Kidney (tissue), 14 donors: ENCODE data around the gene LYST. TPM values are rescaled to one million over a fixed set of nuclear protein-coding genes. Genes with fewer than 3 reads are reported as not detected.
"Not testable (repeated sequence)": the region's sequence is repeated elsewhere in the genome, so short reads cannot be mapped to it uniquely, and the experiment has no call there.

Experiments
- DNase-seq, 5 donors: peaks; one replicate each; pipeline ENCODE4 v3.0.0-alpha.2; 2013 to 2020
- FAIRE-seq: peaks from 2 replicates; lab custom pipeline; 2012; peaks lifted over from hg19 to GRCh38; lab: Jason Lieb, UNC
- H3K27ac ChIP-seq, 2 donors: one replicate each; pipeline ENCODE4 v1.7.0; 2013; ENCODE audit warnings: low read depth in 2 of 2, low read length in 2 of 2, inconsistent platforms in 1 of 2
- H3K27me3 ChIP-seq: one replicate; pipeline ENCODE4 v1.7.1; 2013; ENCODE audit warnings: low read length, inconsistent platforms; ENCODE audit not compliant: control insufficient read depth, insufficient read depth
- H3K36me3 ChIP-seq, 3 donors: one replicate each; pipeline versions ENCODE4 v1.7.0 to v1.7.1; 2013; ENCODE audit warnings: low read length in 3 of 3, control low read depth in 1 of 3, inconsistent platforms in 1 of 3; ENCODE audit not compliant: insufficient read depth in 3 of 3, control insufficient read depth in 2 of 3
- H3K4me1 ChIP-seq, 3 donors: one replicate each; pipeline versions ENCODE4 v1.7.0 to v1.7.1; 2013; ENCODE audit warnings: low read length in 3 of 3, inconsistent platforms in 1 of 3, low read depth in 1 of 3; ENCODE audit not compliant: control insufficient read depth in 2 of 3, insufficient read depth in 2 of 3
- H3K4me3 ChIP-seq, 3 donors: one replicate each; pipeline versions ENCODE4 v1.7.0 to v1.8.1; 2013; ENCODE audit warnings: low read length in 3 of 3, control low read depth in 1 of 3, inconsistent platforms in 1 of 3
- H3K9ac ChIP-seq, 3 donors: one replicate each; pipeline versions ENCODE4 v1.7.0 to v1.7.1; 2013; ENCODE audit warnings: low read length in 3 of 3, control low read depth in 1 of 3, inconsistent platforms in 1 of 3
- H3K9me3 ChIP-seq, 3 donors: one replicate each; pipeline versions ENCODE4 v1.7.0 to v1.7.1; 2013; ENCODE audit warnings: low read length in 3 of 3, control low read depth in 1 of 3, inconsistent platforms in 1 of 3; ENCODE audit not compliant: control insufficient read depth in 2 of 3, insufficient read depth in 1 of 3
- intact Hi-C: fragments of 100-400 bp; cut with DNase I; formaldehyde crosslinking; loops from one replicate; pipeline ENCODE4 v1.11.1; 2022
- polyA plus RNA-seq: library from polyadenylated mRNA; stranded (reverse); fragments of 350-450 nt; fragmentation: Illumina TruSeq; extraction: RNeasy Lipid Tissue Mini Kit (QIAGEN cat#74804); gene quantifications from one replicate; pipeline ENCODE4 v1.2.3, GENCODE V29; 2014; ENCODE audit warnings: low read depth, low replicate concordance; ENCODE audit not compliant: insufficient read depth
- total RNA-seq: library from RNA; stranded (reverse); fragmentation: NEBNext Ultra II Directional; extraction: Animal tissue kit (Norgen Biotek cat#: 25700); gene quantifications from one replicate; pipeline ENCODE4 v1.2.1, GENCODE V29; 2021
- TF ChIP-seq, protein P1 (sequence below): IDR thresholded peaks from 3 replicates; pipeline ENCODE4 v1.5.1; 2012; ENCODE audit warnings: mild to moderate bottlenecking, moderate library complexity, borderline replicate concordance; ENCODE audit not compliant: insufficient read depth; ENCODE audit errors: extremely low read depth
- donor health status: control.
- donor health status: control.
- donor health status: control.
- donor health status: control.
- donor health status: control.
- donor health status: DM: yes; HTN: yes; CAD: no.
- donor health status: Normal renal cell carcinoma (clear cell type).

Gene LYST
- total and polyA plus RNA-seq, 2 donors from 2014 or later = 4.6 to 30.3 TPM

- intact Hi-C loops = no loop called here
- FAIRE-seq = no peak
- H3K36me3 ChIP-seq = peaks cover 0 to 6% (median 0%) of the 10 kb centered on the region in 3 donors
- no peak overlapping the region for H3K27ac ChIP-seq
- no peaks in the 10 kb centered on the region for H3K9me3 ChIP-seq
- TF ChIP-seq, protein P1, sequence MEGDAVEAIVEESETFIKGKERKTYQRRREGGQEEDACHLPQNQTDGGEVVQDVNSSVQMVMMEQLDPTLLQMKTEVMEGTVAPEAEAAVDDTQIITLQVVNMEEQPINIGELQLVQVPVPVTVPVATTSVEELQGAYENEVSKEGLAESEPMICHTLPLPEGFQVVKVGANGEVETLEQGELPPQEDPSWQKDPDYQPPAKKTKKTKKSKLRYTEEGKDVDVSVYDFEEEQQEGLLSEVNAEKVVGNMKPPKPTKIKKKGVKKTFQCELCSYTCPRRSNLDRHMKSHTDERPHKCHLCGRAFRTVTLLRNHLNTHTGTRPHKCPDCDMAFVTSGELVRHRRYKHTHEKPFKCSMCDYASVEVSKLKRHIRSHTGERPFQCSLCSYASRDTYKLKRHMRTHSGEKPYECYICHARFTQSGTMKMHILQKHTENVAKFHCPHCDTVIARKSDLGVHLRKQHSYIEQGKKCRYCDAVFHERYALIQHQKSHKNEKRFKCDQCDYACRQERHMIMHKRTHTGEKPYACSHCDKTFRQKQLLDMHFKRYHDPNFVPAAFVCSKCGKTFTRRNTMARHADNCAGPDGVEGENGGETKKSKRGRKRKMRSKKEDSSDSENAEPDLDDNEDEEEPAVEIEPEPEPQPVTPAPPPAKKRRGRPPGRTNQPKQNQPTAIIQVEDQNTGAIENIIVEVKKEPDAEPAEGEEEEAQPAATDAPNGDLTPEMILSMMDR = no peak
- no peak overlapping the region for H3K9ac ChIP-seq
- DNase-seq = no peak
- no peaks in the 10 kb centered on the region for H3K27me3 ChIP-seq
- H3K4me1 ChIP-seq = no peaks in the 10 kb centered on the region
- no peak overlapping the region for H3K4me3 ChIP-seq
Measured at GRCh38 chr1:235791532-235792060, 75.1 kb downstream of the LYST start.

DNA sequence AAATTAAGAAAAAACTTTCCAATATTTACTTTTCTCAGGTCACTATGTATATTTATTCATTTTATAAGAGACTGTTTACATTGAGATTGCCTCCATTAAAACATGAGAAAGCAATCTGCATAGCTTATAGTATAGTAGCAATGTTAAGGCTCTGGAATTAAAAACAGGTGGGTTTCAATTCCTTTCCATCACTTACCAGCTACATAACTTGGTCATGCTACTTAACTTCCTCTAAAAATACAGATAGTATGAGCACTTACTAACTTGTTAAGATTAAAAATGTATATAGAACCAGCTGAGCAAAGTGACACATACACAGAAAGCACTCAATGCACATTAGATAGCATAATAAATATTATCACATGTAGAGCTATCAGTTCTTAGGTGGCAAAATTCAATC is 76.6 kb downstream of the LYST start:
- TF ChIP-seq, protein P1 = no peak
- intact Hi-C loops = no loop called here
- Histone ChIP-seq H3K4me3 (no peak overlapping the region), H3K9ac (no peak overlapping the region), H3K4me1 (no peaks in the 10 kb centered on the region), H3K9me3 (no peaks in the 10 kb centered on the region), H3K27me3 (no peaks in the 10 kb centered on the region), H3K36me3 (peaks cover 0 to 6% (median 0%) of the 10 kb centered on the region in 3 donors), H3K27ac (no peak overlapping the region)
- no peak for DNase-seq
- peak; percentile 8 for FAIRE-seq

- H3K9ac ChIP-seq, FAIRE-seq, H3K4me1 ChIP-seq, DNase-seq, H3K36me3 ChIP-seq, intact Hi-C loops, H3K4me3 ChIP-seq, H3K27ac ChIP-seq, H3K9me3 ChIP-seq, H3K27me3 ChIP-seq: not testable (repeated sequence)
Measured at GRCh38 chr1:235786227-235786898, 80.3 kb downstream of the LYST start.

DNA sequence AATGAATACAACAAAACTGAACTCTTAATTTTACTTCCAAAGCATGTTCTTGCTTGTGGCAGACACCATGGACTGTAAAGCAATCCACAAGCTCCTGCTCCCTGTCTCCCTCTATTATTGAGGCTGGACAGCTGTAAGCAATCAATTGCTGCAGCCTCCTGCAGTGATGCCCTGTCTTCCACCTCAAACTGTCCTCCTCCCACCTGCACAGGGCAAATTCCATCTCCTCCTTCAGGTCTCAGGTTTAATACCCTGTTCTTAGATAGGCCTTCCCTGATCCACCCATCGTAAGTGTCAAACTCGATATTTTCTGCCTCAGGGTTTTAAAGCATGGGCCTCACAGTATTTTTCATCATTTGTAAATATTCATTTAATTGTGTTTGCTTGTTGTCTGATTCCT is 81.8 kb downstream of the LYST start:
- Histone ChIP-seq H3K27me3 (no peaks in the 10 kb centered on the region), H3K4me3 (no peak overlapping the region), H3K9ac (no peak overlapping the region), H3K9me3 (no peaks in the 10 kb centered on the region), H3K27ac (no peak overlapping the region), H3K36me3 (no peaks in the 10 kb centered on the region), H3K4me1 (no peaks in the 10 kb centered on the region)
- TF ChIP-seq, protein P1 = no peak
- DNase-seq (peak in 4 of 5 donors; percentile 46 to 76 (median 70)), FAIRE-seq (no peak)
- intact Hi-C loops = no loop called here
